SK-N-MC (cell line): ENCODE results near the gene DAZAP1.
"Not testable (repeated sequence)": the region's sequence is repeated elsewhere in the genome, so short reads cannot be mapped to it uniquely, and the experiment has no call there.

ENCODE experiments used
- DNase-seq: peaks from one replicate; pipeline ENCODE4 v3.0.0-alpha.2; 2011; ENCODE audit warnings: low read depth, low spot score
- H3K27ac ChIP-seq: fragments of 200-600 bp; sonication (generic); 2 replicates; pipeline ENCODE4 v1.5.1; 2016; ENCODE audit warnings: mixed run types
- H3K36me3 ChIP-seq: fragments of 200-600 bp; sonication (generic); 2 replicates; pipeline ENCODE4 v1.6.1; 2017; ENCODE audit warnings: antibody characterized with exemption, low read length, mixed read lengths; ENCODE audit not compliant: insufficient read depth
- H3K4me3 ChIP-seq: fragments of 200-600 bp; sonication (generic); 2 replicates; pipeline ENCODE4 v1.5.1; 2016
- H3K9ac ChIP-seq: fragments of 200-600 bp; sonication (generic); 2 replicates; pipeline ENCODE4 v1.8.0; 2017; ENCODE audit warnings: mixed run types, mixed read lengths; ENCODE audit not compliant: insufficient read length
- H3K9me3 ChIP-seq: fragments of 200-600 bp; sonication (generic); 2 replicates; pipeline ENCODE4 v1.6.1; 2017; ENCODE audit warnings: low read depth, mild to moderate bottlenecking, antibody characterized with exemption, low read length, moderate library complexity, mixed read lengths
- EZH2 ChIP-seq: fragments of 200-600 bp; sonication (generic); IDR thresholded peaks from one replicate; pipeline ENCODE4 v1.6.1; 2017; ENCODE audit warnings: antibody characterized with exemption
- FOXP2 ChIP-seq: optimal IDR thresholded peaks from 2 replicates; pipeline ENCODE3; 2011; ENCODE audit warnings: mild to moderate bottlenecking, moderate library complexity; ENCODE audit not compliant: insufficient read depth; ENCODE audit errors: extremely low read length, control extremely low read depth
- POLR2AphosphoS5 ChIP-seq: IDR thresholded peaks from 2 replicates; pipeline ENCODE4 v1.6.1; 2012; ENCODE audit warnings: mild to moderate bottlenecking, low read depth, low read length, borderline replicate concordance

The DAZAP1 gene

GRCh38 chr19:1474011-1474764, 66.8 kb downstream of the DAZAP1 start:
- no peak for DNase-seq
- Histone ChIP-seq H3K36me3 (peaks cover 4% of the 10 kb centered on the region; the same call in 1 of the 2 replicates), H3K27ac (no peak overlapping the region), H3K9ac (no peak overlapping the region), H3K4me3 (no peak overlapping the region), H3K9me3 (no peaks in the 10 kb centered on the region)
- TF ChIP-seq EZH2: no peak
- no peak; the same call in none of the 2 replicates for TF ChIP-seq POLR2AphosphoS5
- TF ChIP-seq FOXP2: no peak

DNA sequence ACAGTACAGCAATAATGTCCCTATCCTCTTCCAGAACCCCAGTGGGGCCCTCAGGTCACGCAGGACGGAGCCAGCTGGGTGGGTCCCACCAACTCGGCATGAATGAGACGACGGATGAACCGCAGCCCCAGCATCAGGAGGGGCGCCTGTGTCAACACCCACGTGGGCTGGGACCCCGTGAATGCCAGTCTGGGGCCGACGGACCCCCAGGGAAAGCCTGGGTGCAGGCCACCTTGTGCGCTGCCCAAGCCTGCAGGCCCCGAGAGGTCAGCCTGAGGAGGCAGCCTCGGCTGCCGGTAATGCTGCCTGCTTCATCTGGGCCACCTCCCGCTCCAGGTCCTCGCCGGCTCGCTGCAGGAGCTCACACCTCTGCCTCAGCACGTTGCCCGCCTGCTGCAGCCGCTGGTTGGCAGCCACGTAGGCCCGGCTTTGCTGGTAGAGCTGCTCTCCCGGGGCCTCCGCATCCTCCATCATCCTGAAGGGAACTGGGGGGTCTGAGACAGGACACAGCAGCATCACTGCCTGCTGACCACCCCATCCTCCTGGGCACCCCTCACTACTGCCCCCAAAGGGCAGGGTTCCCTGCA, 67.5 kb downstream of the DAZAP1 start:
- Histone ChIP-seq H3K36me3 (peaks cover 4% of the 10 kb centered on the region; the same call in 1 of the 2 replicates), H3K4me3 (no peak overlapping the region), H3K9ac (no peak overlapping the region), H3K27ac (no peak overlapping the region), H3K9me3 (no peaks in the 10 kb centered on the region)
- TF ChIP-seq FOXP2 (no peak), POLR2AphosphoS5 (no peak), EZH2 (no peak)
- no peak for DNase-seq

GRCh38 chr19:1475751-1476437, 68.5 kb downstream of the DAZAP1 start:
- Histone ChIP-seq H3K9me3 (no peaks in the 10 kb centered on the region), H3K27ac (no peak overlapping the region), H3K36me3 (peaks cover 4% of the 10 kb centered on the region; the same call in 1 of the 2 replicates), H3K9ac (no peak overlapping the region), H3K4me3 (no peak overlapping the region)
- DNase-seq: no peak
- no peak for TF ChIP-seq EZH2
- TF ChIP-seq FOXP2: no peak
- TF ChIP-seq POLR2AphosphoS5: no peak

DNA sequence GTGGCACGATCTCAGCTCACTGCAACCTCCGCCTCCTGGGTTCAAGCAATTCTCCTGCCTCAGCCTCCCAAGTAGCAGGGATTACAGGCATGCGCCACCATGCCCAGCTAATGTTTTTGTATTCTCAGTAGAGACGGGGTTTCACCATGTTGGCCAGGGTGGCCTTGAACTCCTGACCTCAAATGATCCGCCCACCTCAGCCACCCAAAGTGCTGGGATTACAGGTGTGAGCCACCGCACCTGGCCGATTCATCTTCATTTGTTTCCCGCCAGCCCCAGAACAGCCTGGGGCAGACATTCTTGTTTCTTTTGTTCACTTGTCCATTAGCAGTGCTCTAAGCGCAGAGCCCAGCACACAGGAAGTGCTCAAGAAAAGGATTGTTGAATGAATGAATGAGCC, 69.7 kb downstream of the DAZAP1 start:
- H3K36me3 ChIP-seq, H3K4me3 ChIP-seq, H3K9ac ChIP-seq, DNase-seq, H3K27ac ChIP-seq, H3K9me3 ChIP-seq: not testable (repeated sequence)

- Histone ChIP-seq H3K9ac (peak within 1 kb of the TSS; percentile 86), H3K36me3 (peaks cover 4% of the 10 kb centered on the region; the same call in 1 of the 2 replicates), H3K9me3 (no peaks in the 10 kb centered on the region), H3K27ac (peak within 1 kb of the TSS; percentile 72), H3K4me3 (peak within 1 kb of the TSS; percentile 90)
- no peak for TF ChIP-seq EZH2
- TF ChIP-seq POLR2AphosphoS5: peak; percentile 84
- peak; percentile 53 for DNase-seq
These were observed 71.7 kb downstream of the DAZAP1 start, which contains the start of gene C19orf25 for GRCh38 chr19:1478934-1479707. Gene C19orf25, minus strand, starts transcription at chr19:1479215. Its CDS starts 312 bp downstream, at chr19:1478903.

DNA sequence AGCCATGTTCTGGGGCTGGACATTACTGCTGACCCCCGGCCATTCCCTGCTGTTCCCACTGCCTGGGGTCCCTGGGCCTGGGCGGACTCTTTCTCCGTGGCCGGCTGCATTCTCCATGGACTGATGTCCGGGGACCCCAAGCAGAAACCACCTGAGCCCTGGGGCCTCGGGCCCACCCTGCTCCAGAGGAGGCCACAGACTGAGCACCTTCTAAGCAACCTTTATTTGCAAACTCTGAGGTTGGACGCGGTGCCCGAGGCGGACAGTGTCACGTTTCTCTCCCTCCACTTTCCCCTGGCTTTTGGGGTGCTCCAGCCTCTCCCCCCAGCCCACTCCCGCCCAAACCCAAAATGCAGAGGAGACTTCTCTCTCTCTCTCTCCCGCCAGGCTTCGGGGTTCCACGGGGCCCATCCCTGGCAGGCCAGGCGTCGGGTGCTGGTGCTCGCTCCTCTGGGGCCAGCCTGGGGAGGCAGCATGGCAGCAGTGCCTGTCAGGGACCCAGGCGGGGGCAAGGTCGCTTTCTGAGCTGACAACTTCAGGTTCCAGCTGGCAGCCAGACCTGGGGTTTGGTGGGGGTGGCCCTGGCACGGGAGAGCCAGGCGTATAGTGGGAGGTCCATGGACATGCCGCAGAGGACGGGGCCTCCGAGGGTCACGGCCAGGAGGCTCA, 74.0 kb downstream of the DAZAP1 start:
- Histone ChIP-seq H3K36me3 (peaks cover 4% of the 10 kb centered on the region; the same call in 1 of the 2 replicates), H3K9ac (no peak overlapping the region), H3K27ac (no peak overlapping the region), H3K9me3 (no peaks in the 10 kb centered on the region), H3K4me3 (no peak overlapping the region)
- no peak for TF ChIP-seq POLR2AphosphoS5
- no peak for TF ChIP-seq FOXP2
- TF ChIP-seq EZH2: no peak
- DNase-seq: no peak

DNA sequence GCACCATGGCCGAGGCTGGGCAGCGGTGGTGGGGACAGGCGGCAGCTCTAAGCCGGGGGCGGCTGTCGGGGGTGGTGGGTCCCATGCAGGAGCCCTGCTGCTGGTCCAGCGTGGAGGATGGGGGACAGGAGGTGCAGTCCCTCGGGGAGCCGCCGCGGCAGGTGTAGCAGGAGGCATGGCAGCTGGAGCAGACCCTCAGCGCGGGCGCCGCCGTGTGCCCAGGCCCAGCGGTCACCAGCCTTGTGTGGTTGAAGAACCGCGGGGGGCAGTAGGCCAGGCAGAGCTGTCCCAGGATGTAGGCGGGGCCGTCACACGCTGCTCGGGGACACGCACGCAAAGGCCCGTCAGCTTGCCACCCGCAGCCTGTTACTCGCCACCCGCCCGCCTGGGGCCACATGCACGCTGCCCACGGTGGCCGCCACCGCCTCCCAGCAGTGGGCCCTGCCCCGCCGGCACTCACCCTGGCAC, 74.5 kb downstream of the DAZAP1 start:
- Histone ChIP-seq H3K9ac (no peak overlapping the region), H3K9me3 (no peaks in the 10 kb centered on the region), H3K27ac (no peak overlapping the region), H3K36me3 (peaks cover 4% of the 10 kb centered on the region; the same call in 1 of the 2 replicates), H3K4me3 (no peak overlapping the region)
- DNase-seq: no peak
- TF ChIP-seq EZH2 (no peak), FOXP2 (no peak)
